NCI-H460 (cell line): ENCODE results near the gene MYL9. TPM values are rescaled to one million over a fixed set of nuclear protein-coding genes. Genes with fewer than 3 reads are reported as not detected.
"Not testable (repeated sequence)": the region's sequence is repeated elsewhere in the genome, so short reads cannot be mapped to it uniquely, and the experiment has no call there.

Experiments used
- DNase-seq: peaks from one replicate; pipeline ENCODE4 v3.0.0-alpha.2; 2016; ENCODE audit warnings: low read depth; ENCODE audit errors: extremely low read depth
- total RNA-seq: library from RNA; depleted of rRNA; stranded (reverse); fragments of >200 nt; shearing (Covaris generic); gene quantifications from 2 replicates; pipeline ENCODE4 v1.2.3, GENCODE V29; 2014

MYL9 gene
- total RNA-seq, 1 experiment from 2014 or later: 1.2 TPM

DNA sequence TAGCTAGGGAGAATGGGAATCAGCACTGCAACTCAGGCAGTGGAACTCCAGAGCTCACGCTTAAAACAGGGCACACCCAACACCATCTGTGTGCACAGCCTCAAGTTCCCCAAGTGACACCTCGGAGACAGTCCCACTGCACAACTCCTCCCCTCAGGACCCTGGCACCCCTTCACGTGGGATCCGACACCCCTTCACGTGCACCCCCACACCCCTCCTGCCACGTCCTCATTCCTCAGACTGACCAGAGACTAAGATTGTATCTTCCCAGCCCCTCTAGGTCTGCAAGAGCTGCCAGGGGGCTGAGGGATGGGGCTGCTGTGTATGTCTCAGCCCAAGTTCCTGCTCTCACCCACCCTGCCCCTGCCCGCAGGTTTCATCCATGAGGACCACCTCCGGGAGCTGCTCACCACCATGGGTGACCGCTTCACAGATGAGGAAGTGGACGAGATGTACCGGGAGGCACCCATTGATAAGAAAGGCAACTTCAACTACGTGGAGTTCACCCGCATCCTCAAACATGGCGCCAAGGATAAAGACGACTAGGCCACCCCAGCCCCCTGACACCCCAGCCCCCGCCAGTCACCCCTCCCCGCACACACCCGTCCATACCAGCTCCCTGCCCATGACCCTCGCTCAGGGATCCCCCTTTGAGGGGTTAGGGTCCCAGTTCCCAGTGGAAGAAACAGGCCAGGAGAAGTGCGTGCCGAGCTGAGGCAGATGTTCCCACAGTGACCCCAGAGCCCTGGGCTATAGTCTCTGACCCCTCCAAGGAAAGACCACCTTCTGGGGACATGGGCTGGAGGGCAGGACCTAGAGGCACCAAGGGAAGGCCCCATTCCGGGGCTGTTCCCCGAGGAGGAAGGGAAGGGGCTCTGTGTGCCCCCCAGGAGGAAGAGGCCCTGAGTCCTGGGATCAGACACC, 7.6 kb downstream of the MYL9 start:
- no peak for DNase-seq

DNA sequence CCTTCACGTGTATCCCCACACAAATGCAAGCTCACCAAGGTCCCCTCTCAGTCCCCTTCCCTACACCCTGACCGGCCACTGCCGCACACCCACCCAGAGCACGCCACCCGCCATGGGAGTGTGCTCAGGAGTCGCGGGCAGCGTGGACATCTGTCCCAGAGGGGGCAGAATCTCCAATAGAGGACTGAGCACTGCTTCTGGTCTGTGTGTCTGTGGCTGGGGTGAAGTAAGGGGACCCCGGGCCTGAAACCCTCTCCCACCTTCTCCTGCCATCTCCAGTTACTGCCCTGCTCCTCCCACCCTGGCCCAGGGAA, 8.3 kb downstream of the MYL9 start:
- DNase-seq: no peak

DNA sequence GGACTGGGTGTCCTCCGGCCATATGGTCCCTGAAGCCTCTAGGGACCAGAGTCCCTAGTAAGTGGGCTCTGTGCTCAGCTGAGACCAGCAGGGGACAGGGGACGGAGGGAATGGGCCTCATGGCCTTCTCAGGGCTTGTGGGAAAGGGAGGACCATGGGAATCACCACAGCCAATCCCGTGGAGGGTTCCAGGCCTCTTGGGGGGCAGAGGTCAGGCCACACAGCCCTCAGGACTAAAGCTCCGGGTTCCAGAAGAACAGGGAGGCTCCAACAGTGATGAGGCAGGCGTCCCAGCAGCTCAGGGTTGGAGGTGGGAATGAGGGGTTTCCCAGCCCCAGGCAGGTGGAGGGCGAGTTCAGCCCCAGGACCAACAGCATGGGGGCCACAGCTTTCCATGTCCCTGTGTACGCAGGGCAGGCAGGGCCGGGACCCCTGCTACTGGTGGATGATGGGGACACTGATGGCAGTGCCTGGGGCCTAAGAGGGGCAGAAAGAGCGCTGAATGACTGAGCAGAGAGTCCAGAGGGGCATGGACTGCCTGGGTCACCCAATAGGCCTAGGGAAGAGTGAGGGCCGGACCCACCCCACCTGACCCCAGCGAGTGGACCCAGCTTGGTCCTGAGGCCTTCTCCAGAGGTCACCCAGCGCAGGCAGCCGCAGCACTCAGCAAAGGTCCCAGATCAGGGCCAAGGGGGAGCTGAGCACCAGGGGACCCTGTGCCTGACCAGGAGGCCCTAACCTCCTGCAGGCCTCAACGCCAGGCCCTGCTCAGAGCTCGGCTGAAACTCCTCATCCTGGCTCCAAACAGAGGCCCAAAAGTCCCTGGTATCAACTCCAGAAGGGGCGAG, 8.8 kb downstream of the MYL9 start:
- DNase-seq: no peak

DNA sequence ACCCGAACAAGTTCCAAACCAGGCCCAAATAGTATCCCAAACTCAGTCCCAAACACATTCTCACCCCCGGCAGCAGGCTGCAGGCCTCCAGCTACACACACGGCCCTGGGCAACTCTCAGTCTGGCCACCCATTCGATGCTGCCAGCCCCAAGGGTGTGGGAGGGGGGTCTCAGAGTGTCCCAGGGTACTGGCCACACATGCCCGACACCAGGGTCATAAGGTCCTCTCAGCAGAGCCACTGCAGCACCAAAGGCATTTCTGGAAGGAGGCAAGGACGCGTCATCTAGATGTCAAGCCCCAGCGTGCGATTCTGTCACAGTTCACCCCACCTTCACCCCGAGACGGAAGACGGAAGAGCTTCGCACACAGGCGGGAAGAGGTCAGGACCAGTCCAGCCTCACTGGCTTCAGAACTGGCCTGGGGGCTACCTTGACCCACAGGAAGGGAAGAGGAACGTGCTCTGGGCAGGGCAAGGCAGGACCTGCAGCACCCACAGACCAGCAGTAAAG, 9.5 kb downstream of the MYL9 start:
- DNase-seq: no peak

DNA sequence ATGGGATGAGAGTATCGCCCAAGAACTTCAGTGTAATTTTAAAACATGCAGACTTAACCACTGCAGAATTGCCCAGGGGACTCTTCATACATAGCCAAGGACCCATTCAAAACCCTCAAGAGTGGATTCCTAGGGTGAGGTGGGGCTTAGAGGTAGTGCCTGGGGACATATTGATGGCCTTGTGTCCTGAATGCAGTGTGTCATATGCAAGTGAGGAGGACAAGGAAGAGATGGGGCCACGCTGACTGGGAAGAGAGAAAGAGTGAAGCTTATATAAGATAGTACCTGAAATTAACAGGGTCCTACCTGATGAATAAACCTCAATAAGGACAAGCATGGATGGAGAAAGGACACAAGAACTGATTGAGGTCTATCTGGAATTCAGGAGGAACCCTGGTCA, 13.9 kb downstream of the MYL9 start:
- DNase-seq: no peak

DNA sequence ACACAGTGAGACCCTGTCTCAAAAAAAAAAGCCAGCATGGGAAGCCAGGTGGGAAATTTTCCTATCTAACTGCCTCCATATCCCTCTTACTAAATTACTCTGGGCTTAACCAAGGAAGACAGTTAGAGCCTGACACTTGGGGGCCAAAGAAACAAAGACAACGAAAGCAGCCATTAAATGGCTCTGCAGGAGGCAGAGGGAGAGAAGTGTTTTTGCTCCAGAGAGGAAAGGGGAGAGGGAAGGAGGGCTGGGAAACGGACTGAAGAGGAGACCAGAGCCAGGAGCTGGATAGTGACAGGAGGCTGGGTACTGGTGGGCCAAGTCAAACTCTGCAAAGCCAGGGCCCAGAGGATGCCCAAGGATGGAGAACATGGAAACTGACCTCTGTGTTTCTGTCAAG, 21.4 kb downstream of the MYL9 start:
- no peak for DNase-seq

DNA sequence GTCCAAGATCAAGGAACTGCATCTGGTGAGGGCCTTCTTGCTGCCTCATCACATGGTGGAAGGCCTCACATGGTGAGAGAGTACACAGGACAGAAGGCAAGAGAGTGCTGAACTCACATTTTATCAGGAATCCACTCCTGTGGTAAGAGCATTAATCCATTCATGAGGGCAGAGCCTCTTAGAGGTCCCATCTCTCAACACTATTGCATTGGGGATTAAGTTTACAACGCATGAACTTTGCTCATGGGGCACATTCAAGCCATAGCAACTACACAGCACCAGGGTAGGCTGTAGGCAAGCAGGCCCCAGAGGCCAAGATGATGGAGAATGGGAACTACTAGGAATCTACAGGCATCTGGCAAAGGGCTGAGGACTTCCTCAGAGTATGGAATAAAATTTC, 22.1 kb downstream of the MYL9 start:
- no peak for DNase-seq

DNA sequence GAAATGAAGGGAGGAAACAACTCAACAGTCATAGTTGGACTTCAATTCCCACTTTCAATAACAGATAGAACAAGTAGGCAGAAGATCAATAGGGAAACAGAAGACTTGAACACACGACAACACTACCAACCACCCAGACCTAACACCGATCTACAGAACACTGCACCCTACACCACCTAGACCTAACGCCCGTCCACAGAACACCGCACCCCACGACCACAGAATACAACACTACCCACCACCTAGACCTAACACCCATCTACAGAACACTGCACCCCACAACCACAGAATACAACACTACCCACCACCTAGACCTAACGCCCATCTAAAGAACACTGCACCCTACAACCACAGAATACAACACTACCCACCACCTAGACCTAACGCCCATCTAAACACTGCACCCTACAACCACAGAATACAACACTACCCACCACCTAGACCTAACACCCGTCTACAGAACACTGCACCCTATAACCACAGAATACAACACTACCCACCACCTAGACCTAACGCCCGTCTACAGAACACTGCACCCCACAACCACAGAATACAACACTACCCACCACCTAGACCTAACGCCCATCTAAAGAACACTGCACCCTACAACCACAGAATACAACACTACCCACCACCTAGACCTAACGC, 22.9 kb downstream of the MYL9 start:
- DNase-seq: not testable (repeated sequence)

DNA sequence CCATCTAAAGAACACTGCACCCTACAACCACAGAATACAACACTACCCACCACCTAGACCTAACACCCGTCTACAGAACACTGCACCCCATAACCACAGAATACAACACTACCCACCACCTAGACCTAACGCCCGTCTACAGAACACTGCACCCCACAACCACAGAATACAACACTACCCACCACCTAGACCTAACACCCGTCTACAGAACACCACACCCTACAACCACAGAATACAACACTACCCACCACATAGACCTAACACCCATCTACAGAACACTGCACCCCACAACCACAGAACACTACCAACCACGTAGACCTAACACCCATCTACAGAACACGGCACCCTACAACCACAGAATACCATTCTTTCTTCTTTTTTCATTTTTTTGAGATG, 23.4 kb downstream of the MYL9 start:
- not testable (repeated sequence) for DNase-seq

DNA sequence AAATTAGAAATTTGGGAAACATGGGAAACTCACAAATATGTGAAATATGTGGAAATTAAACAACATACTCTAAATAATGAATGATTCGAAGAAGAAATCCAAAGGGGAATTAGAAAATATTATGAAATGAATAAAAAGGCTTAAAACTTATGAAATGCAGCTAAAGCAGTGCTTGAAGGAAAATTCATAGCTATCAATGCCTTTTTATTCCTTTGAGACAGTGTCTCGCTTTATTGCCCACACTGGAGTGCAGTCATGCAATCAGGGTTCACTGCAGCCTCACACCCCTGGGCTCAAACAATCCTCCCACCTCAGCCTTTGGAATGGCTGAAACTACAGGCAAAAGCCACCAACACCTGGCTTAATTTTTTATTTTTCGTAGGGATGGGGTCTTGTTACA, 24.2 kb downstream of the MYL9 start:
- no peak for DNase-seq

DNA sequence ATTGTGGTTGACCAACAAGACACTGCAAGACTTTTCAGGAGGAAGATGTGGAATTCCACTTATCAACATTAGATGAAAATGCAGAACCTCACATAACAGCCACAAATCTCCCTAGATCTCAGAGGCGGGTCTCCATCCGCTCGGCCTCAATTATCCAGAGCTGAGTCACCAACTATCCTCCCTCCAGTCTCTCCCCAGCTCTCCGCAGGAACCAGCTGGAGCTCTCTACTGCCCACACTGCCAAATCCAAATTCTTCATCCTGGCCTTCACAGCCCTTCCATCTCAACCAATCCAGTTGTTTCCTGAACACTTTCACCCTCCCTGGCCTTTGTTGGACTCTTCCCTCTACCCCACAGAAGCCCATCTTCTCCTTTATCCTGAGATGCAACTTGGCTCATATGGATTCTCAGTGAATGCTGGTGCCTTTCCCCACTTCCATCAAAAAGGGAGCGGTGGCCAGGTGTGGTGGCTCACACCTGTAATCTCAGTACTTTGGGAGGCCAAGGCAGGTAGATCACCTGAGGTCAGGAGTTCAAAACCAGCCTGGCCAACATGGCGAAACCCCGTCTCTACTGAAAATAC, 28.6 kb downstream of the MYL9 start:
- DNase-seq: no peak

DNA sequence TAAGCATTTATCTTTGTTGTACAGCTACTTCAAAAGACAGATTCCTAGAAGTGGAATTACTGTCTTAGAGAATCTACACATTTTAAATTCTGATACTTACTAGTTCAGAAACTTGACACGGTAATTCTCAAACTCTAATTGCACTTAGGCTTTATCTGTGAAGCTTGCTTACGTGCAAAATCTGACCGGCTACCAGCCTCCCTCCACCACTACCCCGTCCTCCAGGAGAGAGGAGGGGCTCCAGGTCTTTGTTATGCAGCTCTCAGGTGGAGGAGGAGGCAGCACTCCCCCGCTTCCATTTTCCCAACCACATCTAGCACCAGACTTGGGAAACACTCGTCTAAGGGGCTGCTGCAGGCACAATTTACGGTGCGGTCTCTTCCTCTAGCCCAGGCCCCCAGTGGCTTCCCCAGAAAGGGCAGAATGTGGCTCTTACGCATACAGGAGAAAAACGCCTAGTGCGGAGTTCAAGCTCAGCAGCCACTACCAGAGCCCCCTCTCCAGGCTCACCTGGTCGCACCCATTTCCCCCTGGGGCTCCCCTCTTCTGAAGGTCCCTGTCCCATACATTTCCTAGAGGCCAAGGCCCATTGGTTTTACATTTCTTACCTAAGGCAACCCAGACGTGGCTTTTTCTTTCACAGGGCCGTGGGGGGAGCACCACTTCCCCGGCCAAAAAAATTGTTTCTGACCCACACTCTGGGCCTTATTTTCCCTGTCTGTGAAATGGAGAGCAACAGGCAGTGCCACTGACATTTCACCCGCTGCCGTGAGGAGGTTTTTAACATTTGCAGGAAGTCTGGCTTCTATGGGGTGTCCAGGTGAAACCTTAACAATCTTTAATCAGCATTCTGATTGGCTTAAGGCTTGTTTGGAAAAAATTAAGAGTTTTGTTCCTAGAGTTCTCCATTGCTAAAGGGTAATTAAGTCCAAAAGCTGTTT, 30.5 kb downstream of the MYL9 start:
- no peak for DNase-seq

DNA sequence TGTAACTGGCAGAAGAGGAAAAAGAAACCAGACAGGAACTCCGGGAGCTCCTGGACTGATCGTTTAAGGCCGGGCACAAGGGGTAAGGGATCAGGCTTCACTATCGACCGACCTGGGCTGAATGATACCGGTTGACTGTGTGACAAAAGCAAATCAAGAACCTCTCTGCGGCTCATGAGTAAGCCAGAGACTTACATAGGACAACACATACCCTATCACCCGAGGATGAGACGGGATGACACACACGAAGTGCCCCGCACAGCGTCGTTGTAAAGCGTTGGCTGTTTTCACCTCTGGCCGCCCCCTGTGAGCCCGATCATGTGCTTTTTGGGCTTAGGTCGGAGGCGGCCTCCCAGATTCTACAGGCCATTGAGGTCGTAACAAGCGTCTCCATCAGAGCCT, 31.4 kb downstream of the MYL9 start:
- no peak for DNase-seq

DNA sequence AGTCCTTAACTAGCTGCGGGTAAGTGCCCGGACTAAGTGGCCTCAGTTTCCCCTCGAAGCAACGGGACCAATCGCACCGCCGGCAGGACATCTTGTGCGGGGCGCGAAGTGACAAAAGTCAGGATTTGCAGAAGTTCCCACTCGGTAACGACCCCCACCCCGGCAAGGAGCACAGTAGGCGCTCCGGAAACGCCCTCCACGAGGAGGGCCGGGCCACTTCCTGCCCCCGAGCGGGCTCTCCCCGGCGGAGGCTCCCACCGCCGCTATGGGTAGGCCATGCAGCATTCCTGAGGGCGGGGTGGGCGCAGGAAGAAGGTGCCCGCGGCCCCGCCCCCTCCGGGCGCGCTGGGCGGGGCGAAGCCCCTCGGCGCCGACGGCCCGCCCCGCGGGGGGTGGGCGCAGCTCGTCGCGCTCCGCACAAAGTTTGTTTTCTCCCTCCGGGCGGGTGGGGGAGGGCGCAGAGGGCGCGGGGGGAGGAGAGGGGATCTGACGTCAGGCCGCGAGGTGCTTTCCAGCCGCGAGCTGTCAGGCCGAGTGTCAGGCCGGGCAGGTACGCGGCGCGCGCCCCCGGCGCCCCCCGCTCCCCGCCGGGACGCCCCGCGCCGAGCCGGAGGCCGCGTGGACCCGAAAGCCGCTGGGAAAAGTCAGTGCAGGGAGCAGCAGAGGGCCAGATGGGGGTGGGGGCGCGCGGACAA, 31.9 kb downstream of the MYL9 start, which contains the start of gene TGIF2:
TSS of gene TGIF2 (plus strand) at position 495 of the 695 bp plus-strand sequence. CDS start 5,178 bp downstream, outside the sequence.
- peak; percentile 25 for DNase-seq

DNA sequence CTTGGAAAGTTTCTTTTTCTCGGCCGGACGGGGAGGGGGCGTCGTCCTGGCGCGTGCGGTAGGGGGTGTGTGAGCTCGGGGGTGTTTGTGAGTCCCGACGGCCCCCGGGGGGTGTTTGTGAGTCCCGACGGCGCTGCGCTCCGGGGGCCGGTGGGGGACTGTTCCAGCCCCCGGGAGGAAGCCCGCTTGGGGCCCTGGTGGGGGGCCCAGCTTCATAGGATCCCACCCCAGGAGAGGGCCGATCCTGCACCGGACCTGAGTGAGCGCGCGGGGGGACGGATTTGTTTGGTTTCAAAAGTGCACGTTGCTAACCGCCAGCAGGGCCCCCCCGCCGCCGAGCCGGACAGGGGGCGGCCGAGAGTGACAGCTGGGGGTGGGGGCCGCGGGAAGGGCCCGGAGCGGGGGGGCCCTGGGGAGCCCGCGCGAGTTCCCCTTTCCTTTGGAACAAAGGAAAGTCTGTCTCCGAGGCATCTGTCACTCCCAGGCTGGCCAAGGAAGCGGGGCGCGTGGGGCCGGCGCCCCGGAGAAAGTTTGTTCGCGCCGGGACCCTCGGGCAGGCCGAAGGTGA, 32.6 kb downstream of the MYL9 start:
- DNase-seq: no peak

DNA sequence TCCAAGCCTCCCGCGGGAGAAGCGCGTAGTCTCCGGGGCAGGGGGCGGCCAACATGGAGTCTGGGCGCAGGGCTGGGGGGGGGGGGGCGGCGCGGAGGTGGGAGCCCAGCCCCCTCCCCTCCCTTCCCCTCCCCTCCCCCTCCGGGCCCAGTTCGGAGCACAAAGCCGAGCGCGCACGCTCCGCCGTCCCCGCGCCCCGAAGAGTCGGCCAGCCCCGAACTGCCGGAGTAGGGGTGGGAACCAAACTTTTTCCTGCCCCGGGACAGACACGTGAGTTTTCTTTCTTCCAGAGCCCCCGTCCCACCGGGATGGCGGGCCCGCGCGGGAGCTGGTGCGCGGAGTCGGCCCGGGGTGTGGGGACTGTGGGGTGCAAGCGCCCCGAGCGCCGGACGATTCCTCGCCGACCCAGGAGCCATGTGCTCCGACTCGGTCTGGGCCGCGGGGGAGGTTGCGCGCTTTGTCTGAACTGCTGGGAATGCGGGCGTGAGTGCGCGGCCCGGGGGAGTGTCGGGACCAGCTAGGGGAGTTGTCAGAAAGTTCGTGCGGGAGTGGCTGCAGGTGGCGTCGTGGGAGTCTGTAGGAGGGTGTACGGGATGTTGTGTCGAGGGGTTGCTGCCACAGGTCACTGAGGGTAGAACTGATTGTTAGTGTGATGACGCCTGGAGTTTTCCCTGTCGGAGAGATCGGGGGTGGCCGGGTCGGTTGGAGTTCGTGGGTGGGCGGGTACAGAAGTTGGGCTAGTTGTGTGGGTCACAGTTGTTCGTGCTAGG, 33.2 kb downstream of the MYL9 start:
- DNase-seq: no peak

DNA sequence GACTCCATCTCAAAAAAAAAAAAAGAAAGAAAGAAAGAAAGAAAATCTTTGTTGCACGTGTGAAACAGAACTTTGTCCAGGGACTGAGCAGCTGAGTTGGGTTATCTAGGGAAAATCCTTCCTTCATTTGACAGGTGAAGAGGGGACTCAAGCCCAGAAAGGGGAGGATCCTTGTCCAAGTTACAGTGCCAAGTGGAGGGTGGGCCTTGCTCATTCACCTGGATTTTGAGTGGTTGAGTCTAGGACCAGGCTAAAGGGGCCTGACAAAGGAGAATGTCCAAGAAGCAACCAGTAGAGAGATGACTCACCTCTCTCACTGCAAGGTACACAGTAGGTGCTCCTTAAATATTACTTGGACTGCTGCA, 34.7 kb downstream of the MYL9 start:
- no peak for DNase-seq
